ENCODE measurements around the gene ANK3. TPM values are rescaled to one million over a fixed set of nuclear protein-coding genes. Genes with fewer than 3 reads are reported as not detected.

The ANK3 gene
- total RNA-seq, 2 donors from 2014 or later, result 41.0 to 113 TPM

DNA sequence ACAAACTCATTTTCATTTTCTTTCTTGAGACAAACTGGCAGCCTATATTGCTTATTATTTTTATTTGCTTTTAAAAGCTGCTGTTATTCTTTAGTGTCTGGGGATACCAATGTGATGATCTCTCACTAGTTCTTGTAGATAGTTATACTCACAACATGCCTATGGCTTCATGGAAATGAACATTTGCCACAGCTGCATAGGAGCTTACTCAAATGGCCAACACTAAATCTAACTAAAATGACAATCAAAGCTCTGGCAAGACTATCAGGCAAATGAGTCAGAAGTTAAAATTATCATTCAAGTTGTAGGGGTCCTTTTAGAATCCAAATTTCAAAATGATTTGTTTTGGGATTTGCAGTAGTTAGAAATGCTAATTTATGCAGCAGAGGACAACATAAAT, 225.9 kb downstream of the ANK3 start:
- no peaks in the 10 kb centered on the region for H3K4me1 ChIP-seq
- TF ChIP-seq, protein P1, sequence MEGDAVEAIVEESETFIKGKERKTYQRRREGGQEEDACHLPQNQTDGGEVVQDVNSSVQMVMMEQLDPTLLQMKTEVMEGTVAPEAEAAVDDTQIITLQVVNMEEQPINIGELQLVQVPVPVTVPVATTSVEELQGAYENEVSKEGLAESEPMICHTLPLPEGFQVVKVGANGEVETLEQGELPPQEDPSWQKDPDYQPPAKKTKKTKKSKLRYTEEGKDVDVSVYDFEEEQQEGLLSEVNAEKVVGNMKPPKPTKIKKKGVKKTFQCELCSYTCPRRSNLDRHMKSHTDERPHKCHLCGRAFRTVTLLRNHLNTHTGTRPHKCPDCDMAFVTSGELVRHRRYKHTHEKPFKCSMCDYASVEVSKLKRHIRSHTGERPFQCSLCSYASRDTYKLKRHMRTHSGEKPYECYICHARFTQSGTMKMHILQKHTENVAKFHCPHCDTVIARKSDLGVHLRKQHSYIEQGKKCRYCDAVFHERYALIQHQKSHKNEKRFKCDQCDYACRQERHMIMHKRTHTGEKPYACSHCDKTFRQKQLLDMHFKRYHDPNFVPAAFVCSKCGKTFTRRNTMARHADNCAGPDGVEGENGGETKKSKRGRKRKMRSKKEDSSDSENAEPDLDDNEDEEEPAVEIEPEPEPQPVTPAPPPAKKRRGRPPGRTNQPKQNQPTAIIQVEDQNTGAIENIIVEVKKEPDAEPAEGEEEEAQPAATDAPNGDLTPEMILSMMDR (IDR thresholded peaks at IDR 0.05), result no peak
- no peak for TF ChIP-seq POLR2A (IDR thresholded peaks at IDR 0.05)
- no peaks in the 10 kb centered on the region for H3K27me3 ChIP-seq
- H3K4me3 ChIP-seq, result no peak overlapping the region
- no peak for DNase-seq
- H3K36me3 ChIP-seq (replicated peaks in 1 of 2; ENCODE audit: insufficient read depth in 1 of 2, low read depth in 2 of 2), result no peaks in the 10 kb centered on the region
- intact Hi-C loops (cut with DNase I), result no loop called here
- H3K27ac ChIP-seq, result no peak overlapping the region
- no peak for ATAC-seq
- no peaks in the 10 kb centered on the region for H3K9me3 ChIP-seq

DNA sequence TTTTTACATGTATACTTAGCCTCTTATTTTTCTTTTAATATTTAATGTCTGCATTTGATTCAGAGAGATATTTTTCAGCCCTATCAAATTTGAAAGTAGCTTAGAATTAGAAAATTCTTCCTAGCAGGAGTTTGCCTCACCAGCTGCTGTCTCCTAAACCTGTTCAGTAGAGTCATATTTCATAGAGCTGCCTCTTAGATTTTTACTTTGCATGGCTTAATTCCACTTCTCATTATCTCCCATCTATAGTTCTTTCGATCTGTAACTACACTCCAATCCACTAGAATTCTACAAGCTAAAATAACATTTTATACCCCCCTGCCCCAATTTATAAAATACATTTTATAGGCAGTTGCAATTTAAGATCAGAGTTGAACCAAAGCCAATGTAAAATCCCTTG, 227.0 kb downstream of the ANK3 start:
- H3K9me3 ChIP-seq, result no peaks in the 10 kb centered on the region
- no peaks in the 10 kb centered on the region for H3K4me1 ChIP-seq
- intact Hi-C loops (cut with DNase I), result no loop called here
- no peaks in the 10 kb centered on the region for H3K36me3 ChIP-seq (replicated peaks in 1 of 2; ENCODE audit: insufficient read depth in 1 of 2, low read depth in 2 of 2)
- H3K27ac ChIP-seq, result no peak overlapping the region
- no peak for ATAC-seq
- WGBS, 2 donors, result 95% methylated on average over 1 of the region's 1 CpG
- DNase-seq, result no peak
- H3K4me3 ChIP-seq, result no peak overlapping the region
- no peak for TF ChIP-seq POLR2A (IDR thresholded peaks at IDR 0.05)
- TF ChIP-seq, protein P1 (IDR thresholded peaks at IDR 0.05), result no peak
- H3K27me3 ChIP-seq, result no peaks in the 10 kb centered on the region

DNA sequence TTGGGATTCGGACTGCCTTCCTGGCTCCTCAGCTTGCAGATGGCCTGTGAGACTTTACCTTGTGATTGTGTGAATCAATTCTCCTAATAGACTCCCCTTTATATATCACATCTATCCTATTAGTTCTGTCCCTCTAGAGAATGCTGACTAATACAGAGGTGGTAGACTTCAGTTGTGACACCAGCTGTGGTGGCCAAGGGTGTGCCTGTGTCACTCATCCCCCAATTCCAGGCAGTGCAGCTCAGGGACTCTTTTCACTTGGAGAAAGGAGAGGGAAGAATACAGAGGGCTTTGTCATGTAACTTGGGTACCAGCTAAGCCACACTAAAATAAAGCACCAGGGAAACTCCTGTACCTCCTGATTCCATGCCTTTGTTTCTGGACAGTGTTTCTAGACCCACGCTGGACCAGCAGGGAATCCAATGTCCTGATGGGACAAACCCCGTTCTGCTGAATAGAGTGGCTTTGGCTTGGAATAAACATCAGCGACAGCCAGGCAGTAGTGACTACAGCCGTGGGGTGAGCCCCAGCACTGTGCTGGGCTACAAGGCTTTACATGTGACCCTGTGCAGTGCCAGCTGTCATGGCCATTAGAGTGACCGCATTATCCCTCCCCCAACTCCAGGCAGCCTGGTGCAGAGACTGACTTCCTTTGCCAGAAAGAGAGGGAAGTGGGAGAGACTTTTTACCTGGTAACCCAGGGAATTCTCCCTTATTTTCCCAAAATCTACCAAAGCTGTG, 233.6 kb downstream of the ANK3 start:
- DNase-seq (no peak), ATAC-seq (no peak)
- H3K36me3 ChIP-seq (replicated peaks in 1 of 2; ENCODE audit: insufficient read depth in 1 of 2, low read depth in 2 of 2), result no peaks in the 10 kb centered on the region
- no peak overlapping the region for H3K27ac ChIP-seq
- intact Hi-C loops (cut with DNase I), result no loop called here
- 97% methylated on average over 6 of the region's 6 CpGs for WGBS, 2 donors
- TF ChIP-seq, protein P1 (IDR thresholded peaks at IDR 0.05), result no peak
- no peak for TF ChIP-seq POLR2A (IDR thresholded peaks at IDR 0.05)
- H3K9me3 ChIP-seq, result no peaks in the 10 kb centered on the region
- H3K27me3 ChIP-seq, result no peaks in the 10 kb centered on the region
- no peaks in the 10 kb centered on the region for H3K4me1 ChIP-seq
- no peak overlapping the region for H3K4me3 ChIP-seq

DNA sequence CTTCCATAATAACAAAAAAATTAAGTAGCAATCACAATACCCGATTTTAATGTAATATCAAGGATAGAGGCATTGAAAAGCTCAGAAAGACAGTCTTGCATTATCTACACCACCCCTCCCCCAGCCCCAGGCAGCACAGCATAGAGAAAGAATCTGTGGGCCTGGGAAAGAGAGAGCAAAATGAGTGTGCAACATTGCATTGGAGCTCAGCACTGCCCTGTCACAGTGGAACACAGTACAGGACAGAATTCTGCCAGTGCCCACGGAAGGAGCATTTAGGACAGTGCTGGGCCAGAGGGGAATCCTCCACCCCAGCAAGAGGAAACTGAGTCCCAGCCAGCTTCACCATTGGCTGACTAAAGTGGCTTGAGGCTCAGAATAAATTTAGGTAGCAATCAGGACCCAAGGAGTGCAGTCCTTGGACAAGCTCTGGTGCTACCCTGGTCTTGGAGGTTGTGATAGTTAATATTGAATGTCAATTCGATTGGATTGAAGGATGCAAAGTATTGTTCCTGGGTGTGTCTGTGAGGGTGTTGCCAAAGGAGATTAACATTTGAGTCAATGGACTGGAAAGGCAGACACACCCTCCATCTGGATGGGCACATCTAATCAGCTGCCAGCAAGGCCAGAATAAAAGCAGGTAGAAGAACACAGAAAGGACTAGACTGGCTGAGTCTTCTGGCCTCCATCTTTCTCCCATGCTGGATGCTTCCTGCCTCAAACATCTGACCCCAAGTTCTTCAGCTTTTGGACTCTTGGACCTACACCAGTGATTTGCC, 234.4 kb downstream of the ANK3 start:
- ATAC-seq (no peak), DNase-seq (no peak)
- no peak for TF ChIP-seq POLR2A (IDR thresholded peaks at IDR 0.05)
- TF ChIP-seq, protein P1 (IDR thresholded peaks at IDR 0.05), result no peak
- no peak overlapping the region for H3K27ac ChIP-seq
- H3K4me3 ChIP-seq, result no peak overlapping the region
- no peaks in the 10 kb centered on the region for H3K27me3 ChIP-seq
- 66 to 75% methylated on average over 3 of the region's 3 CpGs for WGBS, 2 donors
- intact Hi-C loops (cut with DNase I), result no loop called here
- H3K9me3 ChIP-seq, result no peaks in the 10 kb centered on the region
- no peaks in the 10 kb centered on the region for H3K4me1 ChIP-seq
- H3K36me3 ChIP-seq (replicated peaks in 1 of 2; ENCODE audit: insufficient read depth in 1 of 2, low read depth in 2 of 2), result no peaks in the 10 kb centered on the region
